ENCODE results near the gene CRY2.

- TF ChIP-seq POLR2G (IDR thresholded peaks at IDR 0.05; ENCODE audit: low read depth, low read length) (no peak), EP300 (IDR thresholded peaks at IDR 0.05; ENCODE audit: low read depth in 2 of 2, low read length in 2 of 2) (no peak), EP300 (CRISPR knock-in tag; IDR thresholded peaks at IDR 0.05; ENCODE audit: borderline replicate concordance) (no peak), PRMT3 (CRISPR knock-in tag; IDR thresholded peaks at IDR 0.05; ENCODE audit: borderline replicate concordance, low read depth) (no peak), TCF12 (IDR thresholded peaks at IDR 0.05) (no peak), TCF12 (CRISPR knock-in tag; IDR thresholded peaks at IDR 0.05) (no peak), GABPA (IDR thresholded peaks at IDR 0.05; ENCODE audit: low read depth, low read length) (no peak), GABPA (CRISPR knock-in tag; IDR thresholded peaks at IDR 0.05; ENCODE audit: low read depth) (no peak), ETV6 (CRISPR knock-in tag; conservative IDR thresholded peaks at IDR 0.05) (no peak), DR1 (CRISPR knock-in tag; IDR thresholded peaks at IDR 0.05) (no peak), MXD4 (CRISPR knock-in tag; IDR thresholded peaks at IDR 0.05) (no peak), CCAR2 (optimal IDR thresholded peaks at IDR 0.05; ENCODE audit: low read depth, low read length) (no peak), CTCF (CRISPR knock-in tag; IDR thresholded peaks at IDR 0.05) (no peak), ZKSCAN1 (IDR thresholded peaks at IDR 0.05; ENCODE audit: low read length) (no peak), POLR2A (IDR thresholded peaks at IDR 0.05; ENCODE audit: insufficient read depth in 1 of 2, low read depth in 2 of 2, low read length in 2 of 2) (no peak), ZMAT3 (CRISPR knock-in tag; conservative IDR thresholded peaks at IDR 0.05) (no peak), MED1 (CRISPR knock-in tag; IDR thresholded peaks at IDR 0.05) (no peak)
Observed at GRCh38 chr11:45864041-45864440, 16.8 kb downstream of the CRY2 start.

All from HepG2 (cell line).